HG03565 (cell line): ENCODE measurements around the gene DOK7.
A peak's percentile ranks its signal among the peaks of the same experiment; 100 is the strongest.
"Not testable (repeated sequence)": the region's sequence is repeated elsewhere in the genome, so short reads cannot be mapped to it uniquely, and the experiment has no call there.

Experiments used
- ATAC-seq: cut with Tn5 transposase; IDR thresholded peaks from one replicate; pipeline ENCODE4 v1.9.1; 2021; ENCODE audit warnings: mild to moderate bottlenecking, moderate library complexity; ENCODE audit not compliant: unreplicated experiment

DOK7 gene

GRCh38 chr4:3531318-3531878 lies 68.3 kb downstream of the DOK7 start:
- ATAC-seq: no peak

- ATAC-seq: peak; percentile 73
These were observed 69.0 kb downstream of the DOK7 start, which contains the start of gene LRPAP1 for GRCh38 chr4:3531879-3532750. LRPAP1 (minus strand) TSS chr4:3532422; CDS start chr4:3532412, 10 bp downstream.

GRCh38 chr4:3532751-3533422 lies 69.8 kb downstream of the DOK7 start:
- no peak for ATAC-seq

GRCh38 chr4:3533423-3533820 lies 70.3 kb downstream of the DOK7 start:
- no peak for ATAC-seq

GRCh38 chr4:3535812-3536211 lies 72.7 kb downstream of the DOK7 start:
- ATAC-seq: not testable (repeated sequence)

GRCh38 chr4:3538906-3539305 lies 75.8 kb downstream of the DOK7 start:
- not testable (repeated sequence) for ATAC-seq

- ATAC-seq: not testable (repeated sequence)
These were observed 80.3 kb downstream of the DOK7 start for GRCh38 chr4:3543415-3543814.
